Activated T-helper 1 cell treated with anti-CD3 and anti-CD28 coated beads, Interleukin-12 subunit alpha, Interleukin-12 subunit beta, Interleukin-2, Interleukin-4 antibody, amounts not matched to agents 30 ng/mL and 10 ng/mL and 1 ng/mL, durations not matched to agents 14 hours and 24 hours and 36 hours (primary cell): ENCODE results near the gene PRM3. TPM values are rescaled to one million over a fixed set of nuclear protein-coding genes. Genes with fewer than 3 reads are reported as not detected.

Experiments used
- DNase-seq: peaks from one replicate; pipeline ENCODE4 v3.0.0; 2021; ENCODE audit warnings: low spot score
- H3K27ac Mint-ChIP-seq: one replicate; pipeline ENCODE4 v1.8.0; 2021; ENCODE audit warnings: mild to moderate bottlenecking, mixed read lengths
- H3K27me3 Mint-ChIP-seq: one replicate; pipeline ENCODE4 v1.8.0; 2022; ENCODE audit warnings: mild to moderate bottlenecking, moderate library complexity, mixed read lengths; ENCODE audit not compliant: insufficient read depth
- H3K36me3 Mint-ChIP-seq: one replicate; pipeline ENCODE4 v1.8.0; 2021; ENCODE audit warnings: low read depth, mixed read lengths
- H3K4me1 Mint-ChIP-seq: one replicate; pipeline ENCODE4 v1.8.0; 2021; ENCODE audit warnings: low read depth, mixed read lengths
- H3K4me3 Mint-ChIP-seq: one replicate; pipeline ENCODE4 v1.8.0; 2021; ENCODE audit warnings: mild to moderate bottlenecking, moderate library complexity, mixed read lengths
- H3K9me3 Mint-ChIP-seq: one replicate; pipeline ENCODE4 v1.8.0; 2021; ENCODE audit warnings: mixed read lengths
- intact Hi-C: fragments of 100-400 bp; cut with micrococcal nuclease; formaldehyde crosslinking; loops from one replicate; pipeline ENCODE4 v1.15.1; 2024
- total RNA-seq: library from RNA; stranded (reverse); gene quantifications from 2 replicates; pipeline ENCODE4 v1.2.3, GENCODE V29; 2022

PRM3 gene
- total RNA-seq, 1 donor from 2014 or later, result not detected

- Mint-ChIP-seq H3K9me3 (no peaks in the 10 kb centered on the region), H3K27me3 (peaks cover 30% of the 10 kb centered on the region), H3K27ac (no peak overlapping the region), H3K4me3 (no peak overlapping the region), H3K36me3 (no peaks in the 10 kb centered on the region), H3K4me1 (peaks cover 7% of the 10 kb centered on the region)
- no peak for DNase-seq
- intact Hi-C loops, result no loop called here
Measured at GRCh38 chr16:11289202-11289601, 15.8 kb upstream of the PRM3 start.

GRCh38 chr16:11285842-11286241, 12.4 kb upstream of the PRM3 start:
- intact Hi-C loops, result loop anchor here (2.0 kb wide), 1 partner anchor 25 kb away; no protein-coding TSS in a partner anchor
- Mint-ChIP-seq H3K4me1 (no peaks in the 10 kb centered on the region), H3K36me3 (no peaks in the 10 kb centered on the region), H3K27me3 (peaks cover 26% of the 10 kb centered on the region), H3K27ac (no peak overlapping the region), H3K9me3 (no peaks in the 10 kb centered on the region), H3K4me3 (no peak overlapping the region)
- DNase-seq, result no peak

DNA sequence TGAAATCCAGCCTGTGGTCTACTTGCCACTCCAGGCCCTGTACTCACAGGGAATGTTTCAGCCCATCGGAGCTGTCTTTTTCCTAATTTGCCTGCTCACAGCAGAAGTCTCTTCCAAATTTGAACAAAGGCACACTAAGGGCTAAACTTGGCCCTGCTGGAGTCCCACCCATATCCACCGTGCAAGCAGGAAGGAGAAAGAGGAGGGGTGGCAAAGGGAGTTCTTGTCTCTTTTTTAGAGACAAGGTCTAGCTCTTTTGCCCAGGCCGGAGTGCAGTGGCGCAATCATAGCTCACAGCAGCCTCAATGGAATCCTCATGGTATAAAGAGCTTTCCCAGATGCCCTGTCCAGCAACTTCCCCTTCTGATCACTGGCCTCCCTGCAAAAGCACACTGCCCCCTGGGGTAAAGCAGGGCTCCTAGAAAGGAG, 10.4 kb upstream of the PRM3 start:
- Mint-ChIP-seq H3K4me1 (no peaks in the 10 kb centered on the region), H3K27me3 (peaks cover 29% of the 10 kb centered on the region), H3K36me3 (no peaks in the 10 kb centered on the region), H3K9me3 (no peaks in the 10 kb centered on the region), H3K4me3 (no peak overlapping the region), H3K27ac (no peak overlapping the region)
- DNase-seq, result no peak
- intact Hi-C loops, result no loop called here

DNA sequence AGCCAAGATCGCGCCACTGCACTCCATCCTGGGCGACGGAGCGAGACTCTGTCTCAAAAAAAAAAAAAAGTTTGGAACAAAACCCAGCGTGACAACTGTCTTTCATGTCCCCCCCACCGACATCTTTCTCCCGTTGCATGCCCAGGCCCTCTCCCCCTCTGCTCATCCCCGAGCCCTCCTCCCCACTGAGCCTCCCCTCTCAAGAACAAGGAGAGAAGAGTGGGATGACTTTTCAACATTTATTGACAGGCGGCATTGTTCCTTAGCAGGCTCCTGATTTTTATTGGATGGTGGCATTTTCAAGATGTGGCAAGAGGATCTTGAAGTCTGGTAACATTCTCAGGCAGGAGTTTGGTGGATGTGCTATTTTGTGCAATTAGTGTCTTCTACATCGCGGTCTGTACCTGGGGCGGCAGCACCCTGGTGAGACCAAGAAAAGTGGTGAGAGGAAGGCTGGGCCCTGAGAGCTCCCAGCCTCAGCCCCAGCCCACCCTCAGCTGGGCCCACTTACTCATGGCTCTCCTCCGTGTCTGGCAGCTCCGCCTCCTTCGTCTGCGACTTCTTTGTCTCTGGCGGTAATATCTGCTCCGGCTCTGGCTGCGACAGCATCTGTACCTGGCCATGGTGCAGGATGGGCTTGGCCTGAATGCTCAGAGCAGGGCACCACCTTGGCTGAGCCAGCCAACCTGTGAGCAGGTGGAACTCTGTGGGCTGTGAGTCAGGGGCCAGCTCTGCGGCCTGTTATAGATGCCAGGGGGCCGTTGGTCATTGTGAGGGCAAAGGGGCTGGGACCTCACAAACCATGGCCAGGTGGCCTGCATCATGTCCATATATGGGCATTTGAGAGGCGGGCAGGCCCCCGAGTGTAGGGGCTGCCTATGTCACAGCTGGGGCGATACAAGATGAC, 7.4 kb upstream of the PRM3 start, which contains the start of gene PRM1:
Gene PRM1 (minus strand): TSS at position 715 of the 907 bp plus-strand sequence. CDS start 92 bp downstream, at position 623.
- Mint-ChIP-seq H3K4me3 (no peak within 1 kb of the TSS), H3K4me1 (no peaks in the 10 kb centered on the region), H3K9me3 (no peaks in the 10 kb centered on the region), H3K27ac (no peak within 1 kb of the TSS), H3K36me3 (no peaks in the 10 kb centered on the region), H3K27me3 (peaks cover 23% of the 10 kb centered on the region)
- DNase-seq, result no peak
- intact Hi-C loops, result no loop called here

GRCh38 chr16:11278681-11279628, 5.5 kb upstream of the PRM3 start:
- H3K27me3 Mint-ChIP-seq, result peaks cover 21% of the 10 kb centered on the region
- no peaks in the 10 kb centered on the region for H3K36me3 Mint-ChIP-seq
- intact Hi-C loops, result no loop called here
- no peaks in the 10 kb centered on the region for H3K4me1 Mint-ChIP-seq
- no peaks in the 10 kb centered on the region for H3K9me3 Mint-ChIP-seq
- H3K27ac Mint-ChIP-seq, result no peak overlapping the region
- H3K4me3 Mint-ChIP-seq, result no peak overlapping the region
- DNase-seq, result no peak

DNA sequence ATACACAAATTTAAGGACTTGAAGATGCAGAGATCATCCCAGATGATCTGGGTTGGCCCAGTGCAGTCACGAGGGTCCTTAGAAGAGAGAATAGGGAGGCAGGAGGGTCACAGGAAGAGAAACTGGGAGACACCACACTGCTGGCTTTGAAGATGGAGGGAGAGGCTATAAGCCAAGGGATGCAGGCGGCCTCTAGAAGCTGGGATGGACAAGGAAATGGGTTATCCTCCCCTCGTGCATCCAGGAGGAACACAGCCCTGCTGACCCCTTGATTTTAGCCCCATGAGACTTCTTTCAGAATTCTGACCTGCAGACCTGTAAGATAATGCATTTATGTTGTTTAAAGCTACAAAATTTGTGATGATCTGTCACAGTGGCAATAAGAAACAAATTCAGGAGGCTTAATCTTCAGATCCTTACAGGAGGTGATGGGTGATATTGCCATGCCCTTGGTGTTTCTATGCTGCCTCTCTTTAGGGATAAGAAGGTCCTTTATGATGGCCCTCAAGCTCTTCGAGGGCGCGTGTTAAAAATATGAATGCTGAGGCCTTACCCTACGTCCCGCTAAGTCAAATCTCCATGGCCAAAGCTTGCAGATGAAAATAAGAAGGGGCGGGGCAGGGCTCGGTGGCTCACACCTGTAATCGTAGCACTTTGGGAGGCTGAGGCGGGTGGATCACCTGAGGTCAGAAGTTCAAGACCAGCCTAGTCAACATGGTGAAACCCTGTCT, 4.3 kb upstream of the PRM3 start:
- no peak for DNase-seq
- Mint-ChIP-seq H3K27me3 (peaks cover 13% of the 10 kb centered on the region), H3K4me3 (no peak overlapping the region), H3K36me3 (no peaks in the 10 kb centered on the region), H3K27ac (no peak overlapping the region), H3K4me1 (no peaks in the 10 kb centered on the region), H3K9me3 (no peaks in the 10 kb centered on the region)
- intact Hi-C loops, result no loop called here

DNA sequence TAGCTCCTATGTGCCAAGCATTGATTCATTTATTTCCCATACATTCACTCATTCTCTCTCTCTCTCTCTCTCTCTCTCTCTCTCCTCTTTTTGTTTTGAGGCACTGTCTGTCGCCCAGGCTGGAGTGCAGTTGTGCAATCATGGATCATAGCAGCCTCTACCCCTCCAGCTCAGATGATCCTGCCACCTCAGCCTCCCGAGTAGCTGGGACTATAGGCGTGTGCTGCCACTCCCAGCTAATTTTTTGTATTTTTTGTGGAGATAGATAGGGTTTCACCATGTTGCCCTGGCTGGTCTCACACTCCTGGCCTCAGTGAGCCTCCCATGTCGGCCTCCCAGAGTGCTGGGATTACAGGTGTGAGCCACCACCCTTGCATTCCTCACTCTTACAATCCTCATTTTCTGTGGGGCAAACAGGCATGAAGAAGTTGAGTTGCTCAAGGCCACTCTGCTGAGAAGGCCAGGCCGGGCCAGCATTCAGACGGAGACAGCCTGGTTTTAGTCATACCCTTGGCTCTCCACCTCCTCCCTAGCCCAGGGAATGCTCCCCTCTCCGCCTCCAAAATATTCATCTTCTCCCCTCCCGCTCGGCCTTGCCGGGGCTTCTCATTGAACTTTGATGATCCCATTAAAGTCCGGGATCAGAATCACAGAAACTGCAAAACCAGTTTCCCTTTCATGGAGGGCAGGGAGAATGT, 3.6 kb upstream of the PRM3 start:
- no peak overlapping the region for H3K27ac Mint-ChIP-seq
- intact Hi-C loops, result no loop called here
- H3K4me3 Mint-ChIP-seq, result no peak overlapping the region
- no peaks in the 10 kb centered on the region for H3K36me3 Mint-ChIP-seq
- H3K9me3 Mint-ChIP-seq, result no peaks in the 10 kb centered on the region
- H3K4me1 Mint-ChIP-seq, result no peaks in the 10 kb centered on the region
- no peak for DNase-seq
- H3K27me3 Mint-ChIP-seq, result peaks cover 10% of the 10 kb centered on the region

- DNase-seq, result no peak
- Mint-ChIP-seq H3K27me3 (peaks cover 8% of the 10 kb centered on the region), H3K36me3 (no peaks in the 10 kb centered on the region), H3K4me3 (no peak within 1 kb of the TSS), H3K27ac (no peak within 1 kb of the TSS), H3K9me3 (no peaks in the 10 kb centered on the region), H3K4me1 (no peaks in the 10 kb centered on the region)
- intact Hi-C loops, result no loop called here
Measured at GRCh38 chr16:11276143-11276895, 2.9 kb upstream of the PRM3 start, which contains the start of gene PRM2. PRM2 (minus strand) TSS chr16:11276480; CDS start chr16:11276370, 110 bp downstream.

DNA sequence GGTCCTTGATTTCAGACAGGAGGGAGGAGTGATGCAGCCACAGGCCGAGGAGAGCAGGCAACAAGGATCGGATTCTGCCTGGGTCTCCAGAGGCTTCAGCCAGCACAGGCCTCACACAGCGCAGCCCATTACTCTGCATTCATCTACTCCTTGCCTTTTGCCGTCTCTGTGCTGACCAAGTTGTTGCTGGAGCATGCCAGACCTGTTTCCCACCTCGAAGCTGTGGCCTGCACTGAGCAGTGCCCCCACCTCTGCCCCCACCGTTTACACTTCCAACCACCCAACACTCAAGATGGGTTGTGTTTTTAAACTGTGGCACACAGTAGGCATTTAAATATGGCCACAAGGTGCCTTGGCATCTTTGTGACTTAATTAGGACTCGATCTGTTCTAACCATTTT, 1.5 kb upstream of the PRM3 start:
- Mint-ChIP-seq H3K4me3 (no peak overlapping the region), H3K27ac (no peak overlapping the region), H3K27me3 (peaks cover 6% of the 10 kb centered on the region), H3K36me3 (no peaks in the 10 kb centered on the region), H3K4me1 (no peaks in the 10 kb centered on the region), H3K9me3 (no peaks in the 10 kb centered on the region)
- no peak for DNase-seq
- intact Hi-C loops, result no loop called here

- Mint-ChIP-seq H3K4me3 (no peak overlapping the region), H3K27me3 (peaks cover 5% of the 10 kb centered on the region), H3K9me3 (no peaks in the 10 kb centered on the region), H3K27ac (no peak overlapping the region), H3K36me3 (no peaks in the 10 kb centered on the region), H3K4me1 (no peaks in the 10 kb centered on the region)
- intact Hi-C loops, result no loop called here
- no peak for DNase-seq
Measured at GRCh38 chr16:11273721-11274324, 394 bp upstream of the PRM3 start.

GRCh38 chr16:11272484-11272883, 945 bp downstream of the PRM3 start:
- Mint-ChIP-seq H3K36me3 (no peaks in the 10 kb centered on the region), H3K27ac (no peak overlapping the region), H3K4me3 (no peak overlapping the region), H3K4me1 (no peaks in the 10 kb centered on the region), H3K27me3 (peaks cover 7% of the 10 kb centered on the region), H3K9me3 (no peaks in the 10 kb centered on the region)
- intact Hi-C loops, result no loop called here
- DNase-seq, result no peak
